K562 (cell line): Measurements from ENCODE around the gene C6orf47. TPM values are rescaled to one million over a fixed set of nuclear protein-coding genes. Genes with fewer than 3 reads are reported as not detected.

ENCODE experiments used
- FOSL1 ChIP-seq: fragments of 200-800 bp; sonication (Bioruptor generic); conservative IDR thresholded peaks from 2 replicates; pipeline ENCODE4 v1.6.1; 2016; ENCODE audit warnings: missing genetic modification characterization, missing compliant biosample characterization
- FOXA3 ChIP-seq, 2 experiments: fragments of 450-650 bp in 1 of 2; sonication (generic) in 1 of 2; formaldehyde crosslinking; IDR thresholded peaks in 1 of 2; conservative IDR thresholded peaks in 1 of 2; 2 replicates each; pipeline versions ENCODE4 v1.4.0 to v1.8.0; 2020 to 2022; ENCODE audit warnings: mild to moderate bottlenecking in 2 of 2, missing genetic modification reagents in 1 of 2
- FOXK2 ChIP-seq, 2 experiments: fragments of 450-650 bp; IDR thresholded peaks in 1 of 2; conservative IDR thresholded peaks in 1 of 2; 2 replicates each; pipeline ENCODE4 v1.6.1; 2016; ENCODE audit warnings: low read depth in 2 of 2, mild to moderate bottlenecking in 1 of 2
- HMG20B ChIP-seq: fragments of 250-450 bp; sonication (Bioruptor Pico); IDR thresholded peaks from 2 replicates; pipeline ENCODE4 v1.5.0; 2021; ENCODE audit warnings: mild to moderate bottlenecking
- JUND ChIP-seq, 2 experiments: IDR thresholded peaks; 2 replicates in 1 of 2; 3 replicates in 1 of 2; pipeline ENCODE4 v1.6.1; 2011; ENCODE audit warnings: borderline replicate concordance in 2 of 2, low read depth in 2 of 2, low read length in 2 of 2, improper control_type of control experiment in 1 of 2, missing biosample characterization in 1 of 2, missing genetic modification characterization in 1 of 2, missing genetic modification reagents in 1 of 2
- KDM4B ChIP-seq, 2 experiments: fragments of 450-650 bp in 1 of 2; sonication (generic) in 1 of 2; IDR thresholded peaks; 2 replicates each; pipeline ENCODE4 v1.6.1; 2016 to 2017; ENCODE audit warnings: borderline replicate concordance in 2 of 2, antibody characterized with exemption in 1 of 2, low read depth in 1 of 2, mild to moderate bottlenecking in 1 of 2
- MTA1 ChIP-seq: fragments of 450-650 bp; IDR thresholded peaks from 2 replicates; pipeline ENCODE4 v1.6.1; 2017; ENCODE audit warnings: borderline replicate concordance
- POLR2B ChIP-seq: fragments of 450-650 bp; IDR thresholded peaks from 2 replicates; pipeline ENCODE4 v1.6.1; 2018; ENCODE audit warnings: low read depth; ENCODE audit not compliant: partially characterized antibody
- YY1 ChIP-seq, 3 experiments: IDR thresholded peaks; 2 replicates each; pipeline ENCODE4 v1.6.1; 2011; ENCODE audit warnings: low read length in 2 of 3, mild to moderate bottlenecking in 2 of 3, moderate library complexity in 2 of 3, borderline replicate concordance in 1 of 3, control low read depth in 1 of 3, low read depth in 1 of 3; ENCODE audit not compliant: insufficient read depth in 3 of 3, insufficient replicate concordance in 2 of 3, control insufficient read depth in 1 of 3, insufficient read length in 1 of 3; ENCODE audit errors: extremely low read depth in 1 of 3
- ZNF347 ChIP-seq: fragments of 450-650 bp; formaldehyde crosslinking; IDR thresholded peaks from 2 replicates; pipeline ENCODE4 v1.4.0; 2020; ENCODE audit warnings: low read depth, mild to moderate bottlenecking, moderate library complexity
- polyA plus RNA-seq, 8 experiments: library from polyadenylated mRNA; depleted of rRNA in 4 of 8; stranded (reverse) in 5 of 8; unstranded in 3 of 8; fragments of >200 nt; fragmentation: Nextera tagmentation in 2 of 8; fragmentation: Illumina TruSeq in 1 of 8; extraction: Ambion mirVana in 2 of 8; extraction: Trizol in 1 of 8; gene quantifications; 2 replicates each; pipeline versions ENCODE4 v1.2.1 to v1.2.3, GENCODE V29; 2011 to 2014; ENCODE audit warnings: inconsistent platforms in 1 of 8, missing spikeins in 1 of 8
- total RNA-seq, 7 experiments: library from RNA; depleted of rRNA in 6 of 7; stranded (reverse); fragments of >200 nt in 6 of 7; fragmentation: Illumina TruSeq in 2 of 7; extraction: Trizol in 2 of 7; gene quantifications; 2 replicates each; pipeline versions ENCODE4 v1.2.1 to v1.2.3, GENCODE V29; 2011 to 2021; ENCODE audit warnings: low replicate concordance in 1 of 7
- TF ChIP-seq, protein P1 (sequence below): fragments of 150-350 bp; IDR thresholded peaks from 2 replicates; pipeline ENCODE4 v1.6.1; 2014; ENCODE audit warnings: low read depth, mild to moderate bottlenecking, low read length, borderline replicate concordance
- TF ChIP-seq, protein P2 (sequence below): fragments of 250-450 bp; sonication (Bioruptor Pico); IDR thresholded peaks from 2 replicates; pipeline ENCODE4 v1.8.0; 2021; ENCODE audit warnings: borderline replicate concordance, mild to moderate bottlenecking, moderate library complexity; ENCODE audit not compliant: poor library complexity, severe bottlenecking
- TF ChIP-seq, protein P3 (sequence below): fragments of 450-650 bp; formaldehyde crosslinking; IDR thresholded peaks from 2 replicates; pipeline ENCODE4 v1.4.0; 2020; ENCODE audit warnings: mild to moderate bottlenecking, moderate library complexity
- TF ChIP-seq, protein P4 (sequence below), 2 experiments: IDR thresholded peaks in 1 of 2; conservative IDR thresholded peaks in 1 of 2; 2 replicates each; pipeline ENCODE4 v1.6.1; 2016; ENCODE audit warnings: low read depth in 2 of 2, mild to moderate bottlenecking in 1 of 2, missing compliant biosample characterization in 1 of 2, missing genetic modification characterization in 1 of 2, moderate library complexity in 1 of 2

The C6orf47 gene
- total and polyA plus RNA-seq, 9 of the 15 experiments (the other 6 are each of a cell fraction or from before 2014, with no cell fraction given): 0.14 to 43.8 (median 27.0) TPM

DNA sequence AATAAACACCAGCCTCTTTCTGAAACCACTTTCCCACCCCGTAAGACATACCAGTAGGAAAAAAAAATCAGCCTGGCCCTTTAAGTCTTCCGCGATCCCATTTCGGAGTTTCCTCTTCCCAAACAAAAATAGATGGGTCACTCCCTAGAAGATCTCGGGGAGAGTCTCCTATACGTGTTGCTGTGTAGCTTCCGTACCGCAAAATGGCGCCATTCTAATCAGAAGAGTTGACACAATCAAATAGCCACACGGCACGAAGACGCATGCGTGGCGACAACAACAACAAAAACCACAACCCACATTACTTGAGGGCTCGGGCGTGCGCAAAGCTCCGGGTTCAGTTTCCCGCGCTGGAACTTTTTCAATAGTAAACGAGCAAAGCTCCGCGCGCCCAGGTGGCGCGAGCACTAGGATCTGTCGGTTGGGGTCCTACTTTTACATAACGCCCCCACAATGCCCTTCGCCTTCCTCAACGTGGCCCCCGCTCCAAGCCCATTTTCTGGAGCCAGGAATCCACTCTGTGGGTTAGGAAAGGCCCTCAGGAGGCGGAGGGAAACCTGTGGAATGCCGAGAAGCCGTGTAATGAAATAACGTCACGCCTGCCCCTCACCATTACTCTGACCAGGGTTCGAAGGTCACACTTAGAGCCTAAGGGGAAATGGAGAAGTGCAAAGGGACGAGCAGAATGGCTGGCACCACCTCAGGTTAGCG is 4.4 kb upstream of the C6orf47 start, which contains the start of gene GPANK1 (continued):
- TF ChIP-seq, protein P1, sequence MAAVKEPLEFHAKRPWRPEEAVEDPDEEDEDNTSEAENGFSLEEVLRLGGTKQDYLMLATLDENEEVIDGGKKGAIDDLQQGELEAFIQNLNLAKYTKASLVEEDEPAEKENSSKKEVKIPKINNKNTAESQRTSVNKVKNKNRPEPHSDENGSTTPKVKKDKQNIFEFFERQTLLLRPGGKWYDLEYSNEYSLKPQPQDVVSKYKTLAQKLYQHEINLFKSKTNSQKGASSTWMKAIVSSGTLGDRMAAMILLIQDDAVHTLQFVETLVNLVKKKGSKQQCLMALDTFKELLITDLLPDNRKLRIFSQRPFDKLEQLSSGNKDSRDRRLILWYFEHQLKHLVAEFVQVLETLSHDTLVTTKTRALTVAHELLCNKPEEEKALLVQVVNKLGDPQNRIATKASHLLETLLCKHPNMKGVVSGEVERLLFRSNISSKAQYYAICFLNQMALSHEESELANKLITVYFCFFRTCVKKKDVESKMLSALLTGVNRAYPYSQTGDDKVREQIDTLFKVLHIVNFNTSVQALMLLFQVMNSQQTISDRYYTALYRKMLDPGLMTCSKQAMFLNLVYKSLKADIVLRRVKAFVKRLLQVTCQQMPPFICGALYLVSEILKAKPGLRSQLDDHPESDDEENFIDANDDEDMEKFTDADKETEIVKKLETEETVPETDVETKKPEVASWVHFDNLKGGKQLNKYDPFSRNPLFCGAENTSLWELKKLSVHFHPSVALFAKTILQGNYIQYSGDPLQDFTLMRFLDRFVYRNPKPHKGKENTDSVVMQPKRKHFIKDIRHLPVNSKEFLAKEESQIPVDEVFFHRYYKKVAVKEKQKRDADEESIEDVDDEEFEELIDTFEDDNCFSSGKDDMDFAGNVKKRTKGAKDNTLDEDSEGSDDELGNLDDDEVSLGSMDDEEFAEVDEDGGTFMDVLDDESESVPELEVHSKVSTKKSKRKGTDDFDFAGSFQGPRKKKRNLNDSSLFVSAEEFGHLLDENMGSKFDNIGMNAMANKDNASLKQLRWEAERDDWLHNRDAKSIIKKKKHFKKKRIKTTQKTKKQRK: no peak
- peak; percentile 98 to 99 for TF ChIP-seq FOXK2 (conservative IDR thresholded peaks at IDR 0.05 in 1 of 2, IDR thresholded peaks at IDR 0.05 in 1 of 2; ENCODE audit: low read depth in 2 of 2)
- TF ChIP-seq FOXA3 (CRISPR knock-in tag; conservative IDR thresholded peaks at IDR 0.05 in 1 of 2, IDR thresholded peaks at IDR 0.05 in 1 of 2): peak in 1 of 2 experiments; percentile 78; a peak in 3 of 4 replicates
- peak; percentile 58 for TF ChIP-seq POLR2B
- TF ChIP-seq YY1 (IDR thresholded peaks at IDR 0.05; ENCODE audit: borderline replicate concordance in 1 of 3, control insufficient read depth in 1 of 3, extremely low read depth in 1 of 3, insufficient read depth in 3 of 3, insufficient read length in 1 of 3, insufficient replicate concordance in 2 of 3, low read depth in 1 of 3, low read length in 2 of 3): peak; percentile 92 to 99 (median 97)
- TF ChIP-seq KDM4B (IDR thresholded peaks at IDR 0.05; ENCODE audit: borderline replicate concordance in 2 of 2, low read depth in 1 of 2): 0 out of 4 replicates have a peak, but pooled peaks of 1 of the 2 experiments have one; percentile 61
- no peak; the same call in 1 of the 2 replicates for TF ChIP-seq HMG20B
- TF ChIP-seq, protein P2, sequence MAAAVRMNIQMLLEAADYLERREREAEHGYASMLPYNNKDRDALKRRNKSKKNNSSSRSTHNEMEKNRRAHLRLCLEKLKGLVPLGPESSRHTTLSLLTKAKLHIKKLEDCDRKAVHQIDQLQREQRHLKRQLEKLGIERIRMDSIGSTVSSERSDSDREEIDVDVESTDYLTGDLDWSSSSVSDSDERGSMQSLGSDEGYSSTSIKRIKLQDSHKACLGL (CRISPR knock-in tag): peak; percentile 32
- TF ChIP-seq, protein P3, sequence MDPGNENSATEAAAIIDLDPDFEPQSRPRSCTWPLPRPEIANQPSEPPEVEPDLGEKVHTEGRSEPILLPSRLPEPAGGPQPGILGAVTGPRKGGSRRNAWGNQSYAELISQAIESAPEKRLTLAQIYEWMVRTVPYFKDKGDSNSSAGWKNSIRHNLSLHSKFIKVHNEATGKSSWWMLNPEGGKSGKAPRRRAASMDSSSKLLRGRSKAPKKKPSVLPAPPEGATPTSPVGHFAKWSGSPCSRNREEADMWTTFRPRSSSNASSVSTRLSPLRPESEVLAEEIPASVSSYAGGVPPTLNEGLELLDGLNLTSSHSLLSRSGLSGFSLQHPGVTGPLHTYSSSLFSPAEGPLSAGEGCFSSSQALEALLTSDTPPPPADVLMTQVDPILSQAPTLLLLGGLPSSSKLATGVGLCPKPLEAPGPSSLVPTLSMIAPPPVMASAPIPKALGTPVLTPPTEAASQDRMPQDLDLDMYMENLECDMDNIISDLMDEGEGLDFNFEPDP (CRISPR knock-in tag): peak; percentile 75; the same call in 1 of the 2 replicates
- no peak for TF ChIP-seq FOSL1 (tag)
- no peak for TF ChIP-seq ZNF347 (CRISPR knock-in tag)
- no peak; the same call in 1 of the 2 replicates for TF ChIP-seq MTA1
- TF ChIP-seq JUND (IDR thresholded peaks at IDR 0.05; ENCODE audit: borderline replicate concordance, low read depth, low read length): 0 out of 2 replicates have a peak, but pooled peaks have one; percentile 62
- TF ChIP-seq JUND (tag; IDR thresholded peaks at IDR 0.05; ENCODE audit: borderline replicate concordance, low read depth, low read length): peak; percentile 78; the same call in 2 of the 3 replicates
- TF ChIP-seq, protein P4, sequence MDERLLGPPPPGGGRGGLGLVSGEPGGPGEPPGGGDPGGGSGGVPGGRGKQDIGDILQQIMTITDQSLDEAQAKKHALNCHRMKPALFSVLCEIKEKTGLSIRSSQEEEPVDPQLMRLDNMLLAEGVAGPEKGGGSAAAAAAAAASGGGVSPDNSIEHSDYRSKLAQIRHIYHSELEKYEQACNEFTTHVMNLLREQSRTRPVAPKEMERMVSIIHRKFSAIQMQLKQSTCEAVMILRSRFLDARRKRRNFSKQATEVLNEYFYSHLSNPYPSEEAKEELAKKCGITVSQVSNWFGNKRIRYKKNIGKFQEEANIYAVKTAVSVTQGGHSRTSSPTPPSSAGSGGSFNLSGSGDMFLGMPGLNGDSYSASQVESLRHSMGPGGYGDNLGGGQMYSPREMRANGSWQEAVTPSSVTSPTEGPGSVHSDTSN (CRISPR knock-in tag; IDR thresholded peaks at IDR 0.05; ENCODE audit: low read depth): no peak
- TF ChIP-seq, protein P4 (tag; conservative IDR thresholded peaks at IDR 0.05; ENCODE audit: low read depth): no peak
